Skeletal muscle cell (primary cell): ENCODE measurements around the gene LITAF.
"Not testable (repeated sequence)": the region's sequence is repeated elsewhere in the genome, so short reads cannot be mapped to it uniquely, and the experiment has no call there.

Experiments used
- DNase-seq: peaks from one replicate; pipeline ENCODE4 v3.0.0-alpha.2; 2010; ENCODE audit warnings: low read depth
- H3K4me3 ChIP-seq: 2 replicates; pipeline ENCODE4 v1.5.1; 2011; ENCODE audit warnings: low read depth, mild to moderate bottlenecking, control low read depth, low read length, moderate library complexity

LITAF gene

GRCh38 chr16:11621920-11622651 lies 35.4 kb upstream of the LITAF start:
- DNase-seq, result no peak
- no peak overlapping the region for H3K4me3 ChIP-seq

GRCh38 chr16:11621539-11621919 lies 34.8 kb upstream of the LITAF start:
- DNase-seq, result no peak
- H3K4me3 ChIP-seq, result no peak overlapping the region

- H3K4me3 ChIP-seq, result no peak overlapping the region
- no peak for DNase-seq
These were observed 33.7 kb upstream of the LITAF start for GRCh38 chr16:11620243-11621003.

- no peak overlapping the region for H3K4me3 ChIP-seq
- no peak for DNase-seq
These were observed 32.7 kb upstream of the LITAF start for GRCh38 chr16:11619327-11619851.

- H3K4me3 ChIP-seq, result no peak overlapping the region
- no peak for DNase-seq
These were observed 31.5 kb upstream of the LITAF start for GRCh38 chr16:11618107-11618717.

- no peak for DNase-seq
- H3K4me3 ChIP-seq, result no peak overlapping the region
These were observed 29.2 kb upstream of the LITAF start for GRCh38 chr16:11615748-11616447.

GRCh38 chr16:11614587-11615175 lies 28.0 kb upstream of the LITAF start:
- DNase-seq, result no peak
- H3K4me3 ChIP-seq, result no peak overlapping the region

- DNase-seq, result no peak
- no peak overlapping the region for H3K4me3 ChIP-seq
These were observed 26.9 kb upstream of the LITAF start for GRCh38 chr16:11613381-11614303.

- no peak for DNase-seq
- H3K4me3 ChIP-seq, result no peak overlapping the region
These were observed 25.9 kb upstream of the LITAF start for GRCh38 chr16:11612665-11613025.

- no peak for DNase-seq
- H3K4me3 ChIP-seq, result no peak overlapping the region
These were observed 25.3 kb upstream of the LITAF start for GRCh38 chr16:11611871-11612664.

GRCh38 chr16:11610580-11610979 lies 23.9 kb upstream of the LITAF start:
- no peak overlapping the region for H3K4me3 ChIP-seq
- DNase-seq, result no peak

- H3K4me3 ChIP-seq, result no peak overlapping the region
- no peak for DNase-seq
These were observed 23.4 kb upstream of the LITAF start for GRCh38 chr16:11610121-11610505.

GRCh38 chr16:11609474-11610120 lies 22.9 kb upstream of the LITAF start:
- no peak for DNase-seq
- H3K4me3 ChIP-seq, result no peak overlapping the region

- DNase-seq, result no peak
- no peak overlapping the region for H3K4me3 ChIP-seq
These were observed 19.2 kb upstream of the LITAF start for GRCh38 chr16:11605891-11606290.

GRCh38 chr16:11605564-11605886 lies 18.8 kb upstream of the LITAF start:
- no peak overlapping the region for H3K4me3 ChIP-seq
- DNase-seq, result no peak

- no peak overlapping the region for H3K4me3 ChIP-seq
- peak; percentile 28 for DNase-seq
These were observed 18.3 kb upstream of the LITAF start for GRCh38 chr16:11604783-11605563.

- DNase-seq, H3K4me3 ChIP-seq: not testable (repeated sequence)
These were observed 17.6 kb upstream of the LITAF start for GRCh38 chr16:11604296-11604695.
